Esophagus squamous epithelium (tissue), 5 donors: ENCODE data around the gene OR1E2. TPM values are rescaled to one million over a fixed set of nuclear protein-coding genes. Genes with fewer than 3 reads are reported as not detected.
"Not testable (repeated sequence)": the region's sequence is repeated elsewhere in the genome, so short reads cannot be mapped to it uniquely, and the experiment has no call there.

Experiments
- DNase-seq: peaks from one replicate; lab custom pipeline; 2025; lab: John Stamatoyannopoulos, UW
- H3K27ac ChIP-seq, 4 donors: fragments of 200-600 bp; sonication (generic); one replicate each; pipeline ENCODE4 v1.5.1; 2016 to 2019; ENCODE audit warnings: mild to moderate bottlenecking in 1 of 4
- H3K27me3 ChIP-seq, 4 donors: fragments of 200-600 bp; sonication (generic); 1 replicate in 3 of 4; 2 replicates in 1 of 4; pipeline versions ENCODE4 v1.5.1 to v1.6.0; 2017 to 2021; ENCODE audit warnings: antibody characterized with exemption in 1 of 4
- H3K36me3 ChIP-seq, 3 donors: fragments of 200-600 bp; sonication (generic); one replicate each; pipeline ENCODE4 v1.5.1; 2016 to 2019
- H3K4me1 ChIP-seq, 3 donors: fragments of 200-600 bp; sonication (generic); one replicate each; pipeline ENCODE4 v1.5.1; 2017 to 2019
- H3K4me3 ChIP-seq, 4 donors: fragments of 200-600 bp; sonication (generic); 1 replicate in 3 of 4; 2 replicates in 1 of 4; pipeline ENCODE4 v1.5.1; 2016 to 2019; ENCODE audit warnings: mild to moderate bottlenecking in 2 of 4, moderate library complexity in 1 of 4
- H3K9me3 ChIP-seq, 3 donors: fragments of 200-600 bp; sonication (generic); one replicate each; pipeline ENCODE4 v1.5.1; 2016 to 2019
- CTCF ChIP-seq, 6 experiments: fragments of 450-650 bp in 4 of 6; fragments of 200-600 bp in 2 of 6; sonication (generic) in 2 of 6; IDR thresholded peaks; one replicate each; pipeline ENCODE4 v1.5.1; 2016 to 2019; ENCODE audit warnings: antibody characterized with exemption in 6 of 6, mild to moderate bottlenecking in 4 of 6, moderate library complexity in 4 of 6
- POLR2A ChIP-seq, 4 donors: fragments of 450-650 bp; IDR thresholded peaks; one replicate each; pipeline ENCODE4 v1.6.1; 2017; ENCODE audit warnings: antibody characterized with exemption in 4 of 4, mild to moderate bottlenecking in 4 of 4, moderate library complexity in 3 of 4
- WGBS, 2 donors: methylation state at CpG; one replicate each; pipeline ENCODE4 v1.1.5; 2018; 5-methylcytosine and 5-hydroxymethylcytosine counted together
- intact Hi-C: fragments of 100-400 bp; cut with DNase I; formaldehyde crosslinking; loops from one replicate; pipeline ENCODE4 v1.15.0; 2022
- total RNA-seq, 4 donors: library from RNA; depleted of rRNA; stranded (reverse); fragments of >200 nt; gene quantifications; one replicate each; pipeline ENCODE4 v1.1.0, GENCODE V29; 2016
- donor health status: DM: yes; HTN: yes; CAD: no.

The OR1E2 gene
- total RNA-seq, 4 donors from 2014 or later: not detected

- H3K9me3 ChIP-seq: no peaks in the 10 kb centered on the region
- TF ChIP-seq CTCF (IDR thresholded peaks at IDR 0.05) (no peak), POLR2A (IDR thresholded peaks at IDR 0.05) (no peak)
- WGBS, 2 donors: 67 to 79% methylated on average over 4 of the region's 4 CpGs
- intact Hi-C loops: no loop called here
- H3K36me3 ChIP-seq: no peaks in the 10 kb centered on the region
- H3K27ac ChIP-seq: peak overlapping the region in 3 of 4 donors; percentile 60 to 76 (median 62)
- H3K4me3 ChIP-seq: peak overlapping the region in 2 of 4 donors; percentile 38 to 62
- H3K4me1 ChIP-seq: peaks cover 0 to 32% (median 0%) of the 10 kb centered on the region in 3 donors
- H3K27me3 ChIP-seq: no peaks in the 10 kb centered on the region
- DNase-seq: no peak
Observed at GRCh38 chr17:3475251-3475685, 41.6 kb upstream of the OR1E2 start.

- Histone ChIP-seq H3K27me3 (no peaks in the 10 kb centered on the region), H3K9me3 (no peaks in the 10 kb centered on the region), H3K4me3 (no peak overlapping the region), H3K4me1 (peaks cover 0 to 32% (median 0%) of the 10 kb centered on the region in 3 donors), H3K27ac (peak overlapping the region in 2 of 4 donors; percentile 60 to 62), H3K36me3 (no peaks in the 10 kb centered on the region)
- intact Hi-C loops: no loop called here
- no peak for DNase-seq
- 31 to 34% methylated on average over 3 of the region's 3 CpGs for WGBS, 2 donors
- no peak for TF ChIP-seq CTCF (IDR thresholded peaks at IDR 0.05)
- no peak for TF ChIP-seq POLR2A (IDR thresholded peaks at IDR 0.05)
Observed at GRCh38 chr17:3474212-3474611, 40.6 kb upstream of the OR1E2 start.

GRCh38 chr17:3472137-3472536 lies 38.5 kb upstream of the OR1E2 start:
- Histone ChIP-seq H3K36me3 (no peaks in the 10 kb centered on the region), H3K27ac (no peak overlapping the region), H3K27me3 (no peaks in the 10 kb centered on the region), H3K4me3 (no peak overlapping the region), H3K4me1 (peaks cover 0 to 26% (median 0%) of the 10 kb centered on the region in 3 donors), H3K9me3 (no peaks in the 10 kb centered on the region)
- intact Hi-C loops: no loop called here
- no peak for TF ChIP-seq POLR2A (IDR thresholded peaks at IDR 0.05)
- no peak for TF ChIP-seq CTCF (IDR thresholded peaks at IDR 0.05)
- no peak for DNase-seq
- WGBS, 2 donors: 87 to 91% methylated on average over 11 of the region's 21 CpGs

GRCh38 chr17:3471599-3471998 lies 38.0 kb upstream of the OR1E2 start, which contains the start of gene SPATA22:
SPATA22 (minus strand) TSS chr17:3471819; CDS start chr17:3469325, 2,494 bp downstream.
- H3K27me3 ChIP-seq: no peaks in the 10 kb centered on the region
- no peak for DNase-seq
- no peak for TF ChIP-seq POLR2A (IDR thresholded peaks at IDR 0.05)
- no peak for TF ChIP-seq CTCF (IDR thresholded peaks at IDR 0.05)
- H3K9me3 ChIP-seq: no peaks in the 10 kb centered on the region
- WGBS, 2 donors: 71% methylated on average over 14 of the region's 38 CpGs; no CpG with 5 or more reads in 1 of the 2 donors
- intact Hi-C loops: no loop called here
- no peak within 1 kb of the TSS for H3K27ac ChIP-seq
- peaks cover 0 to 21% (median 0%) of the 10 kb centered on the region in 3 donors for H3K4me1 ChIP-seq
- no peaks in the 10 kb centered on the region for H3K36me3 ChIP-seq
- no peak within 1 kb of the TSS for H3K4me3 ChIP-seq

- Histone ChIP-seq H3K4me3 (no peak overlapping the region), H3K4me1 (peaks cover 0 to 9% (median 0%) of the 10 kb centered on the region in 3 donors), H3K27ac (no peak overlapping the region), H3K9me3 (no peaks in the 10 kb centered on the region), H3K36me3 (no peaks in the 10 kb centered on the region), H3K27me3 (no peaks in the 10 kb centered on the region)
- DNase-seq: no peak
- TF ChIP-seq POLR2A (IDR thresholded peaks at IDR 0.05) (no peak), CTCF (IDR thresholded peaks at IDR 0.05) (no peak)
- WGBS, 2 donors: 60 to 63% methylated on average over 5 of the region's 5 CpGs
- intact Hi-C loops: no loop called here
Observed at GRCh38 chr17:3469529-3469928, 35.9 kb upstream of the OR1E2 start.

- H3K36me3 ChIP-seq, intact Hi-C loops, H3K4me1 ChIP-seq, H3K9me3 ChIP-seq, H3K27me3 ChIP-seq, H3K4me3 ChIP-seq, H3K27ac ChIP-seq, DNase-seq: not testable (repeated sequence)
- WGBS, 2 donors: 58 to 74% methylated on average over 1 of the region's 1 CpG
Observed at GRCh38 chr17:3466355-3466754, 32.7 kb upstream of the OR1E2 start.
